NT2/D1 (cell line): ENCODE measurements around the gene TSPAN32.

Experiments
- YY1 ChIP-seq: IDR thresholded peaks from 2 replicates; pipeline ENCODE4 v1.6.1; 2011; ENCODE audit not compliant: insufficient read length, insufficient read depth
- ZNF274 ChIP-seq: IDR thresholded peaks from 2 replicates; pipeline ENCODE4 v1.6.1; 2011; ENCODE audit warnings: mild to moderate bottlenecking, low read depth, low read length

DNA sequence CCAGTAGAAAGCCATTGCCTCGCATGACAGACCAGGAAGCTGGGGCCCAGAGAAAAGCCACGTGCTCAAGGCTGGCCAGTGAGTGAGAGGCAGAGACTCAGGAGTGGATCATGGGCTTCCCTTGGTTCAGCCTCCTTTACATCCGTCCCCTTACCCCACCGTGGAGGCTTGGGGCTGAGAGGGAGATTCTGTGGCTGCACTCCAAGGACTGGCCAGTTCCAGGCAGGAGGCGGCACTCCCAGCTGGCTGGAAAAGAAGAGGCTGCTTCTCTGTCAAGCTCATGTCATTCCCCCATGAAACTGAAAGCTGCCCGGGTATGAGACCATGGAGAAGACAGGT is 24.8 kb upstream of the TSPAN32 start:
- TF ChIP-seq YY1: no peak
- TF ChIP-seq ZNF274: no peak
